Epithelial cell of prostate (primary cell): ENCODE data around the gene LURAP1L.
"Not testable (repeated sequence)": the region's sequence is repeated elsewhere in the genome, so short reads cannot be mapped to it uniquely, and the experiment has no call there.

ENCODE experiments used
- DNase-seq: peaks from one replicate; pipeline ENCODE4 v3.0.0-alpha.2; 2011; ENCODE audit warnings: low read depth, low spot score
- H3K27ac ChIP-seq: fragments of 450-650 bp; 2 replicates; pipeline ENCODE4 v1.5.1; 2017; ENCODE audit warnings: mild to moderate bottlenecking

The LURAP1L gene

GRCh38 chr9:12851341-12852090 lies 76.7 kb downstream of the LURAP1L start:
- DNase-seq: no peak
- H3K27ac ChIP-seq: no peak overlapping the region

- peak overlapping the region; percentile 29 for H3K27ac ChIP-seq
- no peak for DNase-seq
These were observed 78.2 kb downstream of the LURAP1L start for GRCh38 chr9:12853051-12853450.

GRCh38 chr9:12854221-12854620 lies 79.4 kb downstream of the LURAP1L start:
- no peak for DNase-seq
- peak overlapping the region; percentile 29 for H3K27ac ChIP-seq

GRCh38 chr9:12855066-12855465 lies 80.2 kb downstream of the LURAP1L start:
- H3K27ac ChIP-seq: peak overlapping the region; percentile 29

GRCh38 chr9:12856603-12857002 lies 81.8 kb downstream of the LURAP1L start:
- no peak for DNase-seq

More at GRCh38 chr9:12855066-12855465, 80.2 kb downstream of the LURAP1L start:
- no peak for DNase-seq

GRCh38 chr9:12859704-12860251 lies 85.0 kb downstream of the LURAP1L start:
- DNase-seq: peak; percentile 94
- H3K27ac ChIP-seq: peak overlapping the region; percentile 98

More at GRCh38 chr9:12856603-12857002, 81.8 kb downstream of the LURAP1L start:
- no peak overlapping the region for H3K27ac ChIP-seq

- no peak for DNase-seq
- peak overlapping the region; percentile 98 for H3K27ac ChIP-seq
These were observed 86.2 kb downstream of the LURAP1L start for GRCh38 chr9:12860998-12861397.

- no peak for DNase-seq
- no peak overlapping the region for H3K27ac ChIP-seq
These were observed 88.0 kb downstream of the LURAP1L start for GRCh38 chr9:12862611-12863410.

- no peak overlapping the region for H3K27ac ChIP-seq
- no peak for DNase-seq
These were observed 88.8 kb downstream of the LURAP1L start for GRCh38 chr9:12863618-12864017.

GRCh38 chr9:12865380-12865779 lies 90.6 kb downstream of the LURAP1L start:
- not testable (repeated sequence) for DNase-seq, H3K27ac ChIP-seq
